Spleen (tissue), 11 donors: ENCODE data around the gene PTPN7. TPM values are rescaled to one million over a fixed set of nuclear protein-coding genes. Genes with fewer than 3 reads are reported as not detected.

Experiments used
- DNase-seq: peaks from one replicate; pipeline ENCODE4 v3.0.0-alpha.2; 2020
- H3K27ac ChIP-seq, 8 donors: fragments of 200-600 bp; sonication (generic) in 7 of 8; 1 replicate in 4 of 8; 2 replicates in 4 of 8; pipeline versions ENCODE4 v1.5.0 to v1.8.0; 2016 to 2021; ENCODE audit warnings: inconsistent platforms in 4 of 8, mild to moderate bottlenecking in 4 of 8, moderate library complexity in 1 of 8
- H3K27me3 ChIP-seq, 7 donors: fragments of 200-600 bp; sonication (generic) in 6 of 7; replicated peaks in 1 of 7; 1 replicate in 4 of 7; 2 replicates in 3 of 7; pipeline versions ENCODE4 v1.5.0 to v1.8.0; 2016 to 2021; ENCODE audit warnings: inconsistent platforms in 3 of 7, mild to moderate bottlenecking in 1 of 7
- H3K36me3 ChIP-seq, 6 donors: fragments of 200-600 bp; sonication (generic) in 5 of 6; 1 replicate in 4 of 6; 2 replicates in 2 of 6; pipeline versions ENCODE4 v1.5.0 to v1.8.0; 2016 to 2021; ENCODE audit warnings: inconsistent platforms in 2 of 6
- H3K4me1 ChIP-seq, 6 donors: fragments of 200-600 bp; sonication (generic) in 5 of 6; 1 replicate in 3 of 6; 2 replicates in 3 of 6; pipeline versions ENCODE4 v1.5.0 to v1.8.0; 2016 to 2021; ENCODE audit warnings: inconsistent platforms in 3 of 6
- H3K4me3 ChIP-seq, 8 donors: fragments of 200-600 bp; sonication (generic) in 7 of 8; 1 replicate in 4 of 8; 2 replicates in 4 of 8; pipeline versions ENCODE4 v1.5.0 to v1.8.0; 2016 to 2021; ENCODE audit warnings: inconsistent platforms in 4 of 8, mild to moderate bottlenecking in 4 of 8, moderate library complexity in 2 of 8
- H3K9me3 ChIP-seq, 8 donors: fragments of 200-600 bp; sonication (generic) in 7 of 8; 1 replicate in 4 of 8; 2 replicates in 4 of 8; pipeline versions ENCODE4 v1.5.0 to v1.8.0; 2016 to 2021; ENCODE audit warnings: inconsistent platforms in 4 of 8
- CTCF ChIP-seq, 11 experiments: fragments of 200-600 bp in 7 of 11; fragments of 450-650 bp in 4 of 11; sonication (generic) in 4 of 11; IDR thresholded peaks in 8 of 11; conservative IDR thresholded peaks in 3 of 11; 1 replicate in 7 of 11; 2 replicates in 4 of 11; pipeline versions ENCODE4 v1.4.0 to v1.8.0; 2016 to 2021; ENCODE audit warnings: antibody characterized with exemption in 11 of 11, inconsistent platforms in 4 of 11, mild to moderate bottlenecking in 1 of 11
- POLR2A ChIP-seq, 3 donors: fragments of 450-650 bp; IDR thresholded peaks; one replicate each; pipeline ENCODE4 v1.5.1; 2017; ENCODE audit warnings: antibody characterized with exemption in 3 of 3, mild to moderate bottlenecking in 1 of 3
- POLR2AphosphoS5 ChIP-seq, 3 donors: sonication (generic); formaldehyde crosslinking; IDR thresholded peaks; one replicate each; pipeline ENCODE4 v1.5.1; 2017; ENCODE audit warnings: antibody characterized with exemption in 3 of 3
- WGBS, 5 donors: extraction: QIAGEN DNeasy Blood & Tissue Kit in 3 of 5; methylation state at CpG; one replicate each; pipeline versions ENCODE4 v1.1.5 to v1.1.7; 2013 to 2018; 5-methylcytosine and 5-hydroxymethylcytosine counted together
- intact Hi-C: fragments of 100-400 bp; cut with DNase I; formaldehyde crosslinking; loops from one replicate; pipeline ENCODE4 v1.15.0; 2023; ENCODE audit warnings: low total_unique reads
- polyA plus RNA-seq, 3 donors: library from polyadenylated mRNA; stranded (reverse); fragments of 200-250 nt; gene quantifications; one replicate each; pipeline ENCODE4 v1.2.1, GENCODE V29; 2013
- total RNA-seq, 7 donors: library from RNA; depleted of rRNA in 3 of 7; stranded (reverse); fragments of >200 nt in 3 of 7; fragmentation: NEBNext Ultra II Directional in 4 of 7; extraction: Animal tissue kit (Norgen Biotek cat#: 25700) in 4 of 7; gene quantifications; one replicate each; pipeline versions ENCODE4 v1.1.0 to v1.2.1, GENCODE V29; 2016 to 2021
- donor health status: healthy with polysubstance abuse.
- donor health status: DM: no; HTN: no; CAD: no; lungs with moderate emphysema.
- donor health status: DM: no; HTN: no; CAD: no.
- donor health status: Bipolar disorder and iron deficiency.
- donor health status: healthy.
- donor health status: DM: no; HTN: no; CAD: no.
- donor health status: DM: yes; HTN: yes; CAD: no.

PTPN7 gene
- total and polyA plus RNA-seq, 10 donors: 27.8 to 49.0 (median 40.3) TPM

- H3K36me3 ChIP-seq: peaks cover 5 to 66% (median 61%) of the 10 kb centered on the region in 6 donors
- intact Hi-C loops: no loop called here
- WGBS, 5 donors: 64 to 84% (median 71%) methylated on average over 13 to 14 of the region's 14 CpGs
- no peak for DNase-seq
- H3K4me3 ChIP-seq: no peak overlapping the region
- no peak for TF ChIP-seq POLR2AphosphoS5 (IDR thresholded peaks at IDR 0.05)
- no peak for TF ChIP-seq POLR2A (IDR thresholded peaks at IDR 0.05)
- no peak for TF ChIP-seq CTCF (IDR thresholded peaks at IDR 0.05 in 8 of 11, conservative IDR thresholded peaks at IDR 0.05 in 3 of 11)
- H3K9me3 ChIP-seq: no peaks in the 10 kb centered on the region
- peaks cover 0 to 70% (median 24%) of the 10 kb centered on the region in 6 donors for H3K4me1 ChIP-seq
- peak overlapping the region in 7 of 8 donors; percentile 53 to 74 (median 68) for H3K27ac ChIP-seq
- H3K27me3 ChIP-seq: no peaks in the 10 kb centered on the region
Measured at GRCh38 chr1:202133001-202133400, 27.4 kb downstream of the PTPN7 start.

GRCh38 chr1:202131956-202132821 is 28.2 kb downstream of the PTPN7 start:
- H3K9me3 ChIP-seq: no peaks in the 10 kb centered on the region
- H3K36me3 ChIP-seq: peaks cover 5 to 58% (median 53%) of the 10 kb centered on the region in 6 donors
- H3K4me1 ChIP-seq: peaks cover 0 to 64% (median 24%) of the 10 kb centered on the region in 6 donors
- H3K27ac ChIP-seq: peak overlapping the region in 7 of 8 donors; percentile 53 to 74 (median 68)
- DNase-seq: no peak
- H3K27me3 ChIP-seq: no peaks in the 10 kb centered on the region
- no peak overlapping the region for H3K4me3 ChIP-seq
- no peak for TF ChIP-seq CTCF (IDR thresholded peaks at IDR 0.05 in 8 of 11, conservative IDR thresholded peaks at IDR 0.05 in 3 of 11)
- TF ChIP-seq POLR2AphosphoS5 (IDR thresholded peaks at IDR 0.05): peak in 2 of 3 donors; percentile 45 to 59
- TF ChIP-seq POLR2A (IDR thresholded peaks at IDR 0.05): no peak
- WGBS, 5 donors: 73 to 86% (median 80%) methylated on average over 12 of the region's 12 CpGs
- intact Hi-C loops: no loop called here

GRCh38 chr1:202130816-202131522 is 29.4 kb downstream of the PTPN7 start:
- H3K27ac ChIP-seq: peak overlapping the region in 4 of 8 donors; percentile 14 to 20 (median 15)
- peaks cover 0 to 9% (median 0%) of the 10 kb centered on the region in 7 donors for H3K27me3 ChIP-seq
- peaks cover 5 to 46% (median 41%) of the 10 kb centered on the region in 6 donors for H3K36me3 ChIP-seq
- peak; percentile 20 to 70 (median 29) for TF ChIP-seq POLR2AphosphoS5 (IDR thresholded peaks at IDR 0.05)
- TF ChIP-seq CTCF (IDR thresholded peaks at IDR 0.05 in 8 of 11, conservative IDR thresholded peaks at IDR 0.05 in 3 of 11): no peak
- DNase-seq: no peak
- H3K4me3 ChIP-seq: no peak overlapping the region
- intact Hi-C loops: no loop called here
- WGBS, 5 donors: 61 to 74% (median 67%) methylated on average over 6 to 9 of the region's 9 CpGs
- no peaks in the 10 kb centered on the region for H3K9me3 ChIP-seq
- H3K4me1 ChIP-seq: peaks cover 0 to 60% (median 24%) of the 10 kb centered on the region in 6 donors
